HG03095 (cell line): ENCODE measurements around the gene POFUT1.
A peak's percentile ranks its signal among the peaks of the same experiment; 100 is the strongest.
"Not testable (repeated sequence)": the region's sequence is repeated elsewhere in the genome, so short reads cannot be mapped to it uniquely, and the experiment has no call there.

Experiments
- ATAC-seq: cut with Tn5 transposase; IDR thresholded peaks from one replicate; pipeline ENCODE4 v1.9.1; 2021; ENCODE audit warnings: moderate library complexity; ENCODE audit not compliant: unreplicated experiment

The POFUT1 gene

GRCh38 chr20:32207626-32208498 lies at the start of gene POFUT1, which contains the start of gene PLAGL2:
Gene POFUT1, plus strand, starts transcription at chr20:32207880. Its CDS starts 62 bp downstream, at chr20:32207942.
Gene PLAGL2, minus strand, starts transcription at chr20:32207743. Its CDS starts 5,565 bp downstream, at chr20:32202178.
- ATAC-seq, result peak; percentile 78

- ATAC-seq, result no peak
Measured at GRCh38 chr20:32158351-32158750, 49.3 kb upstream of the POFUT1 start.

- ATAC-seq, result no peak
Measured at GRCh38 chr20:32158943-32159660, 48.6 kb upstream of the POFUT1 start.

- ATAC-seq, result no peak
Measured at GRCh38 chr20:32159766-32160221, 47.9 kb upstream of the POFUT1 start.

- ATAC-seq, result no peak
Measured at GRCh38 chr20:32160341-32160740, 47.3 kb upstream of the POFUT1 start.

GRCh38 chr20:32162351-32162750 lies 45.3 kb upstream of the POFUT1 start:
- no peak for ATAC-seq

GRCh38 chr20:32163951-32164350 lies 43.7 kb upstream of the POFUT1 start:
- ATAC-seq, result no peak

- ATAC-seq, result no peak
Measured at GRCh38 chr20:32164984-32165735, 42.5 kb upstream of the POFUT1 start.

GRCh38 chr20:32165836-32166545 lies 41.7 kb upstream of the POFUT1 start:
- no peak for ATAC-seq

- no peak for ATAC-seq
Measured at GRCh38 chr20:32167552-32167951, 40.1 kb upstream of the POFUT1 start.

- no peak for ATAC-seq
Measured at GRCh38 chr20:32168184-32168910, 39.3 kb upstream of the POFUT1 start.

- not testable (repeated sequence) for ATAC-seq
Measured at GRCh38 chr20:32177696-32178095, 30.0 kb upstream of the POFUT1 start.

- no peak for ATAC-seq
Measured at GRCh38 chr20:32179515-32179914, 28.2 kb upstream of the POFUT1 start.

GRCh38 chr20:32179934-32180333 lies 27.7 kb upstream of the POFUT1 start:
- ATAC-seq, result no peak

- ATAC-seq, result no peak
Measured at GRCh38 chr20:32181606-32182005, 26.1 kb upstream of the POFUT1 start.

GRCh38 chr20:32183947-32184635 lies 23.6 kb upstream of the POFUT1 start:
- ATAC-seq, result no peak

- no peak for ATAC-seq
Measured at GRCh38 chr20:32184961-32185603, 22.6 kb upstream of the POFUT1 start.

- no peak for ATAC-seq
Measured at GRCh38 chr20:32186506-32186905, 21.2 kb upstream of the POFUT1 start.
